ENCODE measurements around the gene ALDOA. TPM values are rescaled to one million over a fixed set of nuclear protein-coding genes. Genes with fewer than 3 reads are reported as not detected.

Gene ALDOA
- total and polyA plus RNA-seq, 9 of the 15 experiments (the other 6 are each of a cell fraction or from before 2014, with no cell fraction given) = 311 to 2,224 (median 1,293) TPM

DNA sequence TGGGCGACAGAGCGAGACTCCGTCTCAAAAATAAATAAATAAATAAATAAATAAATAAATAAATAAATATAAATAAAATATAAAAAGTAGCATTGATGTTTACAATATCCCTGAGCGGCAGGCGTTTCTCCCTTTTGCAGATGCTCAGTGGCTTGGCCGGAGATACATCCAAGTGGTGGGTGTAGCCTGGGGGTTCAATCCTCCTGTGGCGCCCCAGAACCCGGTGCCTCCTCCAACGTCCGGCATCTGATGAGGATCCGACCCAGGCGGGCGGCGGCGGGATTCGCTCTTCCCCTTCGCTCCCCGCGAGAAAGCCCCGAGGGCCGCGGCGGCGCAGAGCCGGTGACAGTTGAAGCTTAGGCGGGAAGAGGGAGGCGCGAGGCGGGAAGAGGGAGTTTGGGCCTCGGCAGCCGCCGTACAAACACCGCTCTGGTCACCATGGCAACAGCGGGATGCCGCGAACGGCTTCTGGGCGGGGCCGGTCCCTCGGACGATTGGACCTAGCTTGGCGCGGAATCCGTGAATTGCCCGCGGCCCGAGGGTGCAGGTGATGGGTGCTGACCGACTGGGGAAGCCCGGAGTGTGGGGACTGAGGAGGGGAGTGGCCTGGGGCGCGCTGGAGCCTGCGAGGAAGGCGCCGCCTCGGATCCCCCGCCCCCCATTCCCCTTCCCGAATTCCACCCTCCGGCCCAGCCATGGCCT lies 12.7 kb upstream of the ALDOA start (continued):
- TF ChIP-seq, protein P1, sequence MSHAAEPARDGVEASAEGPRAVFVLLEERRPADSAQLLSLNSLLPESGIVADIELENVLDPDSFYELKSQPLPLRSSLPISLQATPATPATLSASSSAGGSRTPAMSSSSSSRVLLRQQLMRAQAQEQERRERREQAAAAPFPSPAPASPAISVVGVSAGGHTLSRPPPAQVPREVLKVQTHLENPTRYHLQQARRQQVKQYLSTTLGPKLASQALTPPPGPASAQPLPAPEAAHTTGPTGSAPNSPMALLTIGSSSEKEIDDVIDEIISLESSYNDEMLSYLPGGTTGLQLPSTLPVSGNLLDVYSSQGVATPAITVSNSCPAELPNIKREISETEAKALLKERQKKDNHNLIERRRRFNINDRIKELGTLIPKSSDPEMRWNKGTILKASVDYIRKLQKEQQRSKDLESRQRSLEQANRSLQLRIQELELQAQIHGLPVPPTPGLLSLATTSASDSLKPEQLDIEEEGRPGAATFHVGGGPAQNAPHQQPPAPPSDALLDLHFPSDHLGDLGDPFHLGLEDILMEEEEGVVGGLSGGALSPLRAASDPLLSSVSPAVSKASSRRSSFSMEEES (CRISPR knock-in tag; IDR thresholded peaks at IDR 0.05) = no peak
- TF ChIP-seq HDAC6 (IDR thresholded peaks at IDR 0.05; ENCODE audit: low read depth, low read length) (no peak), FOXJ3 (CRISPR knock-in tag; IDR thresholded peaks at IDR 0.05) (no peak), HLTF (IDR thresholded peaks at IDR 0.05) (no peak), SMARCA4 (IDR thresholded peaks at IDR 0.05) (no peak), CC2D1A (IDR thresholded peaks at IDR 0.05) (no peak; the same call in 1 of the 2 replicates), ZNF140 (CRISPR knock-in tag; IDR thresholded peaks at IDR 0.05) (no peak), ZNF76 (CRISPR knock-in tag; IDR thresholded peaks at IDR 0.05; ENCODE audit: borderline replicate concordance) (no peak), ZNF785 (CRISPR knock-in tag; IDR thresholded peaks at IDR 0.05) (no peak), KAT2B (IDR thresholded peaks at IDR 0.05; ENCODE audit: low read depth, low read length) (no peak), ZFX (CRISPR knock-in tag; IDR thresholded peaks at IDR 0.05) (peak; percentile 86), DDX20 (tag; IDR thresholded peaks at IDR 0.05; ENCODE audit: low read depth) (no peak), ZKSCAN8 (CRISPR knock-in tag; IDR thresholded peaks at IDR 0.05) (no peak), MCM2 (IDR thresholded peaks at IDR 0.05; ENCODE audit: low read depth) (no peak), ZNF764 (CRISPR knock-in tag; IDR thresholded peaks at IDR 0.05; ENCODE audit: low read depth) (no peak), SIX5 (IDR thresholded peaks at IDR 0.05; ENCODE audit: borderline replicate concordance in 1 of 2, insufficient read depth in 1 of 2, low read depth in 1 of 2, low read length in 2 of 2) (0 out of 4 replicates have a peak, but pooled peaks of 1 of the 2 experiments have one; percentile 23), EP400 (IDR thresholded peaks at IDR 0.05) (peak; percentile 88), CREM (IDR thresholded peaks at IDR 0.05; ENCODE audit: low read depth) (peak; percentile 85), PTRF (tag; IDR thresholded peaks at IDR 0.05) (no peak), KLF10 (CRISPR knock-in tag; IDR thresholded peaks at IDR 0.05) (no peak), ERF (CRISPR knock-in tag; IDR thresholded peaks at IDR 0.05) (no peak), SMARCE1 (IDR thresholded peaks at IDR 0.05) (no peak; the same call in 1 of the 2 replicates), ZNF12 (CRISPR knock-in tag; IDR thresholded peaks at IDR 0.05) (0 out of 2 replicates have a peak, but pooled peaks have one; percentile 43), RBM15 (IDR thresholded peaks at IDR 0.05; ENCODE audit: insufficient read depth, low read length) (no peak)
- TF ChIP-seq, protein P2, sequence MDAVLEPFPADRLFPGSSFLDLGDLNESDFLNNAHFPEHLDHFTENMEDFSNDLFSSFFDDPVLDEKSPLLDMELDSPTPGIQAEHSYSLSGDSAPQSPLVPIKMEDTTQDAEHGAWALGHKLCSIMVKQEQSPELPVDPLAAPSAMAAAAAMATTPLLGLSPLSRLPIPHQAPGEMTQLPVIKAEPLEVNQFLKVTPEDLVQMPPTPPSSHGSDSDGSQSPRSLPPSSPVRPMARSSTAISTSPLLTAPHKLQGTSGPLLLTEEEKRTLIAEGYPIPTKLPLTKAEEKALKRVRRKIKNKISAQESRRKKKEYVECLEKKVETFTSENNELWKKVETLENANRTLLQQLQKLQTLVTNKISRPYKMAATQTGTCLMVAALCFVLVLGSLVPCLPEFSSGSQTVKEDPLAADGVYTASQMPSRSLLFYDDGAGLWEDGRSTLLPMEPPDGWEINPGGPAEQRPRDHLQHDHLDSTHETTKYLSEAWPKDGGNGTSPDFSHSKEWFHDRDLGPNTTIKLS (IDR thresholded peaks at IDR 0.05; ENCODE audit: borderline replicate concordance, low read depth) = no peak
- TF ChIP-seq, protein P3, sequence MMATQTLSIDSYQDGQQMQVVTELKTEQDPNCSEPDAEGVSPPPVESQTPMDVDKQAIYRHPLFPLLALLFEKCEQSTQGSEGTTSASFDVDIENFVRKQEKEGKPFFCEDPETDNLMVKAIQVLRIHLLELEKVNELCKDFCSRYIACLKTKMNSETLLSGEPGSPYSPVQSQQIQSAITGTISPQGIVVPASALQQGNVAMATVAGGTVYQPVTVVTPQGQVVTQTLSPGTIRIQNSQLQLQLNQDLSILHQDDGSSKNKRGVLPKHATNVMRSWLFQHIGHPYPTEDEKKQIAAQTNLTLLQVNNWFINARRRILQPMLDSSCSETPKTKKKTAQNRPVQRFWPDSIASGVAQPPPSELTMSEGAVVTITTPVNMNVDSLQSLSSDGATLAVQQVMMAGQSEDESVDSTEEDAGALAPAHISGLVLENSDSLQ (IDR thresholded peaks at IDR 0.05) = peak; percentile 82

Data from K562 (cell line).